HG03064 (cell line): Measurements from ENCODE around the gene KRTAP12-3.
"Not testable (repeated sequence)": the region's sequence is repeated elsewhere in the genome, so short reads cannot be mapped to it uniquely, and the experiment has no call there.

Experiments
- ATAC-seq: cut with Tn5 transposase; IDR thresholded peaks from one replicate; pipeline ENCODE4 v1.9.1; 2021; ENCODE audit warnings: low read depth; ENCODE audit not compliant: unreplicated experiment

The KRTAP12-3 gene

GRCh38 chr21:44657635-44658540, at the start of gene KRTAP12-3:
KRTAP12-3 (plus strand) TSS chr21:44657932; CDS start chr21:44657980, 48 bp downstream.
- ATAC-seq, result no peak

GRCh38 chr21:44609193-44609592, 48.5 kb upstream of the KRTAP12-3 start:
- no peak for ATAC-seq

- ATAC-seq, result not testable (repeated sequence)
These were observed 47.4 kb upstream of the KRTAP12-3 start for GRCh38 chr21:44610157-44610843.

GRCh38 chr21:44611551-44611950, 46.2 kb upstream of the KRTAP12-3 start:
- no peak for ATAC-seq

GRCh38 chr21:44612029-44612486, 45.7 kb upstream of the KRTAP12-3 start, which contains the start of gene KRTAP10-8:
KRTAP10-8 (plus strand) TSS chr21:44612079; CDS start chr21:44612101, 22 bp downstream.
- no peak for ATAC-seq

- no peak for ATAC-seq
These were observed 45.0 kb upstream of the KRTAP12-3 start for GRCh38 chr21:44612669-44613229.

- no peak for ATAC-seq
These were observed 44.2 kb upstream of the KRTAP12-3 start for GRCh38 chr21:44613386-44614155.

- ATAC-seq, result no peak
These were observed 43.5 kb upstream of the KRTAP12-3 start for GRCh38 chr21:44614161-44614631.

GRCh38 chr21:44614961-44615391, 42.8 kb upstream of the KRTAP12-3 start:
- ATAC-seq, result no peak

GRCh38 chr21:44615466-44615865, 42.3 kb upstream of the KRTAP12-3 start:
- no peak for ATAC-seq

- no peak for ATAC-seq
These were observed 41.7 kb upstream of the KRTAP12-3 start for GRCh38 chr21:44615911-44616590.

- ATAC-seq, result no peak
These were observed 41.2 kb upstream of the KRTAP12-3 start for GRCh38 chr21:44616591-44616926.

GRCh38 chr21:44617071-44617501, 40.6 kb upstream of the KRTAP12-3 start:
- no peak for ATAC-seq

GRCh38 chr21:44618504-44618903, 39.2 kb upstream of the KRTAP12-3 start:
- no peak for ATAC-seq

GRCh38 chr21:44618909-44619308, 38.8 kb upstream of the KRTAP12-3 start:
- no peak for ATAC-seq

GRCh38 chr21:44619886-44620285, 37.8 kb upstream of the KRTAP12-3 start:
- no peak for ATAC-seq

GRCh38 chr21:44623575-44623974, 34.2 kb upstream of the KRTAP12-3 start:
- no peak for ATAC-seq

GRCh38 chr21:44625756-44626155, 32.0 kb upstream of the KRTAP12-3 start:
- no peak for ATAC-seq

GRCh38 chr21:44626262-44626661, 31.5 kb upstream of the KRTAP12-3 start:
- ATAC-seq, result no peak

- no peak for ATAC-seq
These were observed 31.0 kb upstream of the KRTAP12-3 start, which contains the start of gene KRTAP10-9 for GRCh38 chr21:44626673-44627143. KRTAP10-9 (plus strand) TSS chr21:44627093; CDS start chr21:44627172, 79 bp downstream.
